NCI-H2171 treated with DMSO at 0.1 percent for 48 hours (cell line): Measurements from ENCODE around the gene KCNQ5.
"Not testable (repeated sequence)": the region's sequence is repeated elsewhere in the genome, so short reads cannot be mapped to it uniquely, and the experiment has no call there.

Experiments
- DNase-seq: peaks from one replicate; lab custom pipeline; 2025; lab: John Stamatoyannopoulos, UW

The KCNQ5 gene

DNA sequence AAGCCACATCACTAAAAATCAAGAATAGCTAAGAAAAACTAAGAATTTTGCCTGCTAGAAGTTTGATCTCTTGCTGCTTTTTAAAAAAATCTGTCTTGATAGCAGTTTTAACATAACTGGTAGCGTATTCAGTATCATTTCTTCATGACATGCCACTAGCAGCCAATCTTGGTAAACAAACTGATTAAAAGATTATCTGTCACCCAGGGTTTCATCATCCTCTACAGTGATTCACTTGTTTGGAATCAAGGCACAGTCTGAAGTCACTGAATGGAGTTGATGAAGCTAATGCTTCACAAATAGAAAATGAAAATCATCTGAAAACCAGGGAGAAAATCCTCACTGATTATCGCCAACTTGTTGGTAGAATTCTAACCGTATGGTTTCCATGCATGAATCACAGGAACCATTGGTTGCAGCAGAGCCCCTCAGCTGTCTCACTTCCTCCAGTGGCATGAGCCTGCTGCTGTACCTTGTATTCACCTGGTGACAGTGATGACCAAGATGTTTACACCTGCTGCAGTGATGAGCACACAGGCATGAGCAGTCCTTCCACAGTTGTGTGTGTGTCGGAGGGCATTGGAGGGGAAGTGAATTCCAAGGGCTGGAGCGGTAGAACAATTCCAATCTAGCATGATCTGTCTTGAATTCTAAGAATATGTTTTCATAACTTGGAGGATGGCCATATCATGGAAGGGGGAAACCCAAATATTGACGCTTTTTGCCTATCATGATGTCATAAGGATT, 328.4 kb downstream of the KCNQ5 start:
- no peak for DNase-seq

DNA sequence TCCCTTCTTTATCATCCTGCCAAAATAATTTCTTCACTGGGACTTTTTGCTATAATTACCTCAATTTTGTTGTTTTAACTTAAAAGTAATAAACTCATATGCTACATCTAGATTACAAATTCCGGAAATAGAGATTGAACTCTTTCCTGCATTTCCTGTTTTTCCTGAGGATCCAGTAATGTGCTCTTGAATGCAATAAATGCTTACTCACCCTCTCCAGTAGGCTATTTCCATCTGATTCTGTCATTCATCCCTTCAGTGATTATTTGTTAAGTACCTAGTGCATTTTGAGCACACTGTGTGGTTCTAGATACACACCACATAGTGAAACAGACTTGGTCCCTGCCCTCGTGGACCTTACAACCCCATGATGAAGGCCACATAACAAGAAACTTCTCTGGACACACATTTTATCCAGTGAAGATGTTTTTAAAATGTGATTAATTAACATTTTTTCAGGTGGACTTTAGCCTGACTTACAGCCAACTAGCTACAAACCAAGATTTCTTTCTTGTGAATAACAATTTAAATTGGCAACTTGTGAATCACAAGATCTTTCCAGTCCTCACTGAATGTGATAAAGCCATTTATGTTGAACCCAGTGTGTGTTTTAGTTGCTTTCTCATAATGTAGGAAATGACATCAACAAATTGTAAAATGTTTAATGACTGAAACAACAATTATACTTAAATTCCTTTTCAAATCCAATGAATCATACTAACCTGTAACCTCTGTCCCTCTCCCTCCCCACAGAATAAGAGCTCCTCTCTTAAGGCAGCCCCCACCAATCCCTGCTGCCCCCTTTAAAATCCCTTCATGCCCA, 331.2 kb downstream of the KCNQ5 start:
- no peak for DNase-seq

DNA sequence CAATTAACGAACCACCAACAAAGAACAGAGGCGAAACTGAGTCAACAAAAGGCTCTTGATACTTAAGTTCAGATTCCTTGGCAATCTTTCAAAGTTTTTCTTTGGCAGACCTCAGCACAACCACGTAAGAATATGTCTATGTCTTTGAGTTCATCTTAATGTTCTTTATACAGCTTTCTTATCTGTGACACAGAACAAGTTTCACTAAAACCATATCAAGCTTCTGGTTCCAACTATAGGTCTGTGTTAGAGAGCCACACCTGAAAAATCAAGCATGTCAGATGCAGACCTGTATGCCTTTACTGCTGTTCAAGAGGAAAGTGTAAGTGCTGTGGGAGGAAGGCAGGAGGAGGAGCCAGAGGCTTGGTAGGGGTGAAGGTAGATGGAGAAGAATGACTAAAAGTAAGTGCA, 332.1 kb downstream of the KCNQ5 start:
- no peak for DNase-seq

DNA sequence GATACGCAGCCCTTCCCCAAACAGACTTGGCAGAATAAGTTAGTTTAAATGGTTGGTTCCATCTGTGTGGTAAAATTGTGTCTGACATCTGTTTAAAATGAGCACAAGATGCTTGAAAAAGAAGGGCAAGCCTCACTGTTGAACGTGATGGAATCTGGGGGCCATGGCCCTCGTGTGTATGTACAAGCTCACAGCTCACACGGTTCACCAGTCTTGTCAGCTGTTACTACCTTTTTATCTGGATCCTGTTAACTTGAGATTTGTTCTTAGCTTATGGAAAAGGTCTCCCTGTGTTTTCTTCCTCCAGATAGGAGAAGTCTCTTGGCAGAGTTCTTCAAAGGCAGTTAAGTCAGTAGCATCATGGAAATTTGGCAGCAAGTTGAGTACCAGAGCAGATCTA, 332.9 kb downstream of the KCNQ5 start:
- no peak for DNase-seq

DNA sequence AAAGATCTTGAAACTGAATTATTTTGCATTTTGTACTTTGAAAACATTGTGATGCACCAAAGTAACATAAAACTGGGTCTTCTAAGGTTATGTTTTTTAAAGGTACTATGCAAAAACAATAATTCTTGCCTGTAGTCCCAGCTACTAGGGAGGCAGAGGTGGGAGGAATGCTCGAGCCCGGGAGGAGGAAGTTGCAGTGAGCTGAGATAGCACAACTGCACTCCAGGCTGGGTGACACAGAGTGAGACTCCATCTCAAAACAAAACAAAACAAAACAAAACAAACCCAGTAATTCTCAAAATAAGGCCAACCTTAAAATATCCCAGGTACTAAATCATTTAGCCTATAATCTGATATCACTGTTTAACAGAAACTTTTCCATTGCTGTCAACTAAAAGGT, 333.8 kb downstream of the KCNQ5 start:
- DNase-seq: no peak

DNA sequence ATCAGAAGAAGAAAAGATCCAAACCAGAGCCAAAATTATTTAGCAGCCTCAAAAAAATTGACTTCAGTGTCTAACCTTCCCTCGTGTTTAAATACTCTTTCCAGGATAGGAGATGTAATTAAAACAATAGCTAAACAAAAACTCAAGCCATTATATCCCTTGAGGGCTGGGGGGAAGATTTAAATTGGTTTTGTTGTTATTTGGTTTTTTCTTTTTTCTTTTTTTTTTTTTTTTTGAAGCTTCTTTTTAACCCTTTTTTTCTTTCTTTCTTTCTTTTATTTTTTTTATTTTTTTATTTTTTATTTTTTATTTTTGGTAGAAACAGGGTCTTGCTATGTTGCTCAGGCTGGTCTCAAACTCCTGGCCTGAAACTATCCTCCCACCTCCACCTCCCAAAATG, 334.4 kb downstream of the KCNQ5 start:
- DNase-seq: no peak

DNA sequence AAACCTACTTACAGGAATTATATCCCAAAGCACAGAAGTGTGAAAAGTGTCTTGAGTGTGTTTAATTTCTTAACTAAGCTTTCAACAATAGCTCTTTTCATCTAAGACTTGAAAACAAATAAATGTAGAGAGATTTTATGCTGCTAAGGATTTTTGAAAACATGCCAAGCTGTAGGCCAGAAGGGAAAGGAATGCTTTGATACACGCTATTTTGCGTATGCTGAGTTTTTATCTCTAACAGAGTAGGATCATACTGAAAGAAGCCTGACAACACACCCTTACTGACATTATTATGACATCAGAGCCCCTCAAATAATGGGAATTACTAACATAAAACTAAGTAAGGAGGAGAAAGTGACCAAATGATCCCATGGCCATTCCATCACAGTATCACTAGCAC, 338.0 kb downstream of the KCNQ5 start:
- no peak for DNase-seq

DNA sequence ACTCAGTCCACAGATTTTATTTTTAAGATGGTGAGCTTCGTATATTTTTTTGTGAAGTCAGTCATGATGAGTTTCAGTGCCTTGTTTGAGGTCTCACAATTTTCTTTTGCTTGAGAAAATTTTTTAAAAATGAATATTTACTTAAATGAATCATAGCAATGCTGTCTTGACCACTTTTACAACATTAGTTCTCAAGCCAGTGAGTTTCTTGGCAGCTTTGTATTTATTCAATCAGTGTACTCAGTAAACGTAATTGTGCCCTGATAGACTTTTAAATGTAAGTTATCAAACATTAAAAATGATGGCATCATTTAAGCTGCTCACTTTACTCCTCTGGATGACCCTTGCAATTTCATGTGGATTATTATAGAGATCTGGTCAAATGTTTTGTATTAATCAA, 342.1 kb downstream of the KCNQ5 start:
- no peak for DNase-seq

DNA sequence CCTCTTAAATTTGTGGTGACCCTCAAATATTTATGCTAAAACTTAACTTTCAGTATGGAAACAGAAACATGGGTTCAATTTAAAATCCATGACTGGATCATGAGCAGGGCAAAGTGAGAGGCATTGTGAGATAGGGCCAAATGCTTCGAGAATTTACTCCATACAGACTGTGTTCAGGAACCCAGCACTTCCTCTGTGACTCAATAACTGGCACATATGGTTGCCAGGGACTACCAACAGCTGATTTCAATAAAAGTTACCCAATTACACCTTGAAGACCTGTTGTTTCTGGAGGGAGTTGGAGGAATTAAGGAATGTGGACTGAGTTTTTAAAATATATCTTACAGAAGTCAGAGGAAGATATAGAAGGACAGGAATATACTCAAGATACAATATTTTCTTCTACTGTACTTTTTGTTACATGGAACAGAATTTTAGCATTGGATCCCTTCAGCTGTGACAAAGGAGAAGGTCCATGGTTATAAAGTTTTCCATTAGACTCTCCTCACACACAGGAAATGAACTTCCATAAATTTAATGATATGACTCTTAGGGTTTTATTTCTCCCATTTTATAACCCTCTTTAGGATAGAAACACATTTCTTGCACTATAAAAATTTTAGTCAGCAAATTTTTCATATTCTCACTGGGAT, 344.9 kb downstream of the KCNQ5 start:
- DNase-seq: no peak

DNA sequence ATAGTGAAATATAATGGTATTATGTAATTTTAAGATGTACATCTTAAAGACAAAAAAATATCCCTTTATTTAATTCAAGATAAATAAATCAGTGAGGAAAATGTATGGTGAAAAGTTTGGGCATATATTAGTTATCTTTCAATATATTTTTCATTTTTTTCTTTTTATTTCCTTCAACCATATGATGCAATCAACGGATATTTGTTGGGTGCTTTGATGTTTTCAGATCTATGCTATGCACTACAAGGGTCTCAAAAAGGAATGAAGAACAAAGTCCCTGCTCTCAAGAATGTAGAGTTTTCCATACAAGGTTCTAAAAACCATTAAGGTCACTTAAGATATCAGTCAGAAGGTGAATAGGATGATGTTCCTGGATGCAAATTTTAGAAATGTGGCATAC, 345.5 kb downstream of the KCNQ5 start:
- DNase-seq: no peak

DNA sequence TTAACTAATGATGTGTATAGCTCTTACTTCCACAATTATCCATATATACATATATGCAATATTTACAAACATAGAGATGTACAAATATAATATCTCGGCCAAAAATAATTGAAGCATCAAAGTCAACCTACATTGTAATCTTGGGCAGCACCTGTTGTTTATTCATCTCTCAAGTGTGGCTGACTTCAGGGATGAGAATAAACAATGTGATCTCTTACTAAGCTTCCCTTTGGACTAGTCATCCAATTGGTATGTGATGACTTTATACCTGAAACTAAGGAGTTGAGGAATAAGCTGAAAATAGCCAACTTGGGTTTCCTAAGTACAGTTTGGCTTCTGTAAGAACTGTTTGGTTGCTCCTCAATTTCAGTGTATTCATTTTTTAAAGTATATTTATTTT, 346.8 kb downstream of the KCNQ5 start:
- DNase-seq: no peak

DNA sequence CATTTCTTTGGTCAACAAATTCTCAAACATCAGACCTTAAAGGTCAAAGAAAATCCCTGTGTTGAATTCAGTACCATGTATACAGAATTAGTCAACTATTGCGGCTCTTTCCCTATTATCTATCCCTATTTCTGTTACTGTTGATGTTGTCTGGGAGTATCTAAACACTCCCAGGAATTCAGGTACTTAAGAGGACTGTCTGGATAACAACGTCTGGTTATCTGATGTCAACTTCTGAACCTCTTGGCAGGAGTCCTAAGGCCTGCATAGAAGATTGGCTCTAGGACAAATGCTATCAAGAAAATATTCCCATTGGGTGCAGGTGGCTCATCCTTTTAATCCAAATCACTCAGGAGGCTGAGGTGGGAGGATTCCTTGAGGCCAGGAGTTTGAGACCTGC, 347.8 kb downstream of the KCNQ5 start:
- no peak for DNase-seq

DNA sequence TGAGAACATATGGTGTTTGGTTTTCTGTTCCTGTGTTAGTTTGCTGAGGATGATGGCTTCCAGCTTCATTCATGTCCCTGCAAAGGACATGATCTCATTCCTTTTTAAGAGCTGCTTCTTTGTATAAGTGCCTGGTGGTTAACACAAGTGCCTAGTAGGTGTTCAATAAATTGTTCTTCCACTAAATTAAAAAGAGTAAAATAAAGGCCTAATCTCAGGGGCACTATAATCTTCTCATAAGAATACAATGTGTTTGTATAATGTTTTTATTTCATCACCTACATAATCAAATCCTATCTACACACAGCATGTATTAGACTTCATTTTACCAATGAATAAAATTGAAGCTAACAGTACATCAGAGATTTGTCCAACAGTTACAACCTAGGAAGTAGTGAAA, 350.7 kb downstream of the KCNQ5 start:
- no peak for DNase-seq

DNA sequence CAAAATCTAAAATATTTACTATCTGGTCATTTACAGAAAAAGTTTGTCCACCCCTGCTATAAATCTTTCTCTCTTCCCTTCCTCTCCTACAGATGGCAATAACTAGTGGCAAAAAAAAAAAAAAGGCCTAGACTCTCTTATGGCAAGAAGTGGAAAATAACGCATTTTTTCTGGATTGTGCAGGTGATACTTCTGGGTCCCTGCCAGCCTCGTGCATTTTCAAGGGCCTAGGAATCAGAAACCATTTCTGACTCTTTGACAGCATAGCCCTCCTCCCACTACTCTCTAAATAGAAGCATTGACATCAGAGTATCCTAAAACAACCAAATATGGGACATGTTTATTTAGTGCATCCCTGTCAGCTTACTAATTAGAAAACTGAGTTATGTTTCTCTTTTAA, 352.4 kb downstream of the KCNQ5 start:
- DNase-seq: no peak

DNA sequence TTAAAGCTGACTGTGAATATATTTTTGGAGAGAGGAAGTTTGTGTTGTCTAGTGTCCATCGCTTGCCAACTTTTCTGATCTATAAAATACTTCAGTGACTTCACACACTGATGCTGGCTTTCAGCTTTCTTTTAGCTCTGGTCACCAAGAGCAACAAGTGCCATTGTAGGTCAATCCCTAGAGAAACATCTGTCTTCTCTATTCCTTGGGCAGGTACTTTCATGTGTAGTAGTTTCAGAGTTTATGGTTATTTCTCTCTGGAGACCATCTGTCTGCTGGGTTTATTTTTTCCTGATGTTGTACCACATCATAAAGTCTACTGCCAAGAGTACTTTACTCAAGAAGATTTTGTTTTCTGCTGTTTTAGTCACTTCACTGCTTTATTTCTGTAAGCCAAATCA, 353.5 kb downstream of the KCNQ5 start:
- DNase-seq: no peak

DNA sequence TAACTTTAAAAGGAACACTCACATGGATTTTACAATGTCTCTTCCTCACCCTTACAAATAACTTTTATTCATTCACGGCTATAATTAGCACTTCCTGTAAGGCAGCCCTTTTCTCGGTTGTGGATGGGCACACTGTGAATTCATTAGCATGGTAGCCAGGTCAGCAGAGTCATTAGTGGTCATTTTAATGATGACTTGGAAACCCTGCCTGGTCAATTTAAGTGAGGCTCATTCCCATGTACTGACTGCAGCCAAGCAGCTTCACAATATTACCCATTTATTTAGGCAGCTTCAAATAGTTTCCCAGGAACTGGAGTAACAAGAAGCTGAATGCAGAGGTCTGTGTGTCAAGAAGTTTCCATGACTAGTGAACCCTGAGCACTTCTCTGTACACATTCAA, 354.6 kb downstream of the KCNQ5 start:
- no peak for DNase-seq

DNA sequence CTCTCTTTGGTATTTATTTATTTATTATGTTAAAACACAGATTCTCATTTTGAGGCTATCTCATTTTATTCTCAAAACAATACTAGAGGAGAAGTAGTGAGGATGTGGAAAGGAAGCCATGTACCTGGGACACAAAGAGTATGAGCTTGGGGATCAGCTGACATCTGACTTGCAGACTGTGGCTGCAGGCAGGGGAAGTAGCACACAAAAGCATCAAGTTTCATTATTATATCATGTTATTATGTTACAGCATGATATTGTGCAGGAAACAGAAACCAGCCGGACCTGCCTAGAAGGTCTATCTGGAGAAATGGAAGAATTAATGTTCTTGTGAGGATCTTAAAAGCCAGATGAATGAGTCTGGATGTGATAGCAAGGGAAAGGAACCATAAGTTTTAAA, 355.2 kb downstream of the KCNQ5 start:
- no peak for DNase-seq

DNA sequence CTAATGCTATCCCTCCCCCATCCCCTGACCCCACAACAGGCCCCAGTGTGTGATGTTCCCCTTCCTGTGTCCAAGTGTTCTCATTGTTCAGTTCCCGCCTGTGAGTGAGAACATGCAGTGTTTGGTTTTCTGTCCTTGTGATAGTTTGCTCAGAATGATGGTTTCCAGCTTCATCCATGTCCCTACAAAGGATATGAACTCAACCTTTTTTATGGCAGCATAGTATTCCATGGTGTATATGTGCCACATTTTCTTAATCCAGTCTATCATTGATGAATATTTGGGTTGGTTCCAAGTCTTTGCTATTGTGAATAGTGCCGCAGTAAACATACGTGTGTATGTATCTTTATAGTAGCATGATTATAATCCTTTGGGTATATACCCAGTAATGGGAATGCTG, 356.9 kb downstream of the KCNQ5 start:
- not testable (repeated sequence) for DNase-seq

DNA sequence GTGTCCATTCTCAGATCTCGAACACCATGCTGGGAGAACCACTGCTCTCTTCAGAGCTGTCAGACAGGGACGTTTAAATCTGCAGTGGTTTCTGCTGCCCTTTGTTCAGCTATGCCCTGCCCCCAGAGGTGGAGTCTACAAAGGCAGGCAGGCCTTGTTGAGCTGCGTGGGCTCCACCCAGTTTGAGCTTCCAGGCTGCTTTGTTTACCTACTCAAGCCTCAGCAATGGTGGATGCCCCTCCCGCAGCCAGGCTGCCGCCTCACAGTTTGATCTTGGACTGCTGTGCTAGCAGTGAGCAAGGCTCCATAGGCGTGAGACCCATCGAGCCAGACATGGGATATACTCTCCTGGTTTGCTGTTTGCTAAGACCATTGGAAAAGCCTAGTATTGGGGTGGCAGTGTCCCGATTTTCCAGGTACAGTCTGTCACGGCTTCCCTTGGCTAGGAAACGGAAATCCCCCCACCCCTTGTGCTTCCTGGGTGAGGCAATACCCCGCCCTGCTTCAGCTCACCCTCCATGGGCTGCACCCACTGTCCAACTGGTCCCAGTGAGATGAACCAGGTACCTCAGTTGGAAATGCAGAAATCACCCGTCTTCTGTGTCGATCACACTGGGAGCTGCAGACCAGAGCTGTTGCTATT, 362.4 kb downstream of the KCNQ5 start:
- DNase-seq: not testable (repeated sequence)

DNA sequence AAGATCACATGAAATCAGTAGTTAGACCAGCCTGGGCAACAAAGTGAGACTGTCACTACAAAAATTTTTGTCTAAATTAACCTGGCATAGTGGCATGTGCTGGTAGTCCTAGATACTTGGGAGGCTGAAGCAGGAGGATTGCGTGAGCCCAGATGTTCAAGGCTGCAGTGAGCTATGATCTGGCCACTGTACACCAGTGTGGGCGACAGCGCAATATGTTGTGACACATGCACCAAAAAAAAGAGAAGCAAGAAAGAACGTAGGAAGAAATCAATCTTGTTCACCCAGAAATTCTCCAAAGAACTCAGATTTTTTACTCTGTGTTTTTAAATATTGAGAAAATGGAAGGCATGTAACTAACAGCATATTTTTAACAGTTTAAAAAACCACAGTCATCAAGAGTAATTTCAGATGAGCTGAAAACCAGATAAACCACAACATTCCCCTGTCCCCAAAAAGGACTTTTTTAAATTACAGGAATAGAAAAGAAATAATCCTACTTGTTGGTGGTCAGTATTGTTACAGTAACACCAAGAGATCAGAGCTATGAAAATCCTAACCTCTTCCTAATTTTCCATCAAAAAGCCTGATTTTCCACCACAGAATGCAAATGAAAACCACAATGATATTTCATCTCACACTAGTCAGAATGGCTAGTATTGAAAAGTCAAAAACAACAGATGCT, 363.3 kb downstream of the KCNQ5 start:
- DNase-seq: no peak

DNA sequence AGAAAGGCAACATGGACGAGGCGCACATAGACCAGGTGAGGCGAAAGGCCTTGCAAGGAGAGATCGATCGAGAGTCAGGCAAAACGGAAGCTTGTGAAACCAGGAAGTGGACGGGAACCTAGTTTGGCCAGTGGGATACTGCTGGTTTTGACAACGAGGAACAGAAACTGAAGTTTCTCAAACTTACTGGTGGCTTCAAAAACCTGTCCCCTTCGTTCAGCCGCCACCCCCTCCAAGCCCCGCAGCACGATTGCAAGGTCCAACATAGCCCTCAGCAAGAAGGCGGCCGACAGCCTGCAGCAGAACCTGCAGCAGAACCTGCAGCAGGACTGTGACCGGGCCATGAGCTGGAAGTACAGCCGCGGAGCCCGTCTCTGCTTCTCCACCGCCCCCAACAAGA, 365.4 kb downstream of the KCNQ5 start:
- DNase-seq: no peak

DNA sequence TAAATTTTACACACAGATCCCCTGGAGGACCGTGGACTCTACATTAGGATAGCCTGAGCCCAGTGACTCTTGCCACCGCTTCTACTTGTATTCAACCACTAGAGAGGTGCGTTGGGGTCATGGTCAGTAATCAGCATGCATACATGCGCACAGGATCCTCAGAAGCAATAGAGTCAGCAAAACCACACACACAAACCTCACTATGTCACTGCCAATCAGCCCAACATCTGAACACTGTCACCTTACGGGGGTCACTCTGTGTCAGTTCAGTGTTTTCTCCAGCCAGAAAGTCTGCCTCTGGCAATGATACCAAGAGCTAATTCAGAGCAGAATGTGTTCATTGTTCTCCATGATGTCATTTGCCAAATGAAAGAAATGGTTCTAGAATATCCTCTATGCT, 378.1 kb downstream of the KCNQ5 start:
- no peak for DNase-seq
